ENCODE measurements around the gene CHD8. TPM values are rescaled to one million over a fixed set of nuclear protein-coding genes. Genes with fewer than 3 reads are reported as not detected.

The CHD8 gene
- polyA plus RNA-seq, 3 donors, result 8.2 to 34.2 (median 15.1) TPM

DNA sequence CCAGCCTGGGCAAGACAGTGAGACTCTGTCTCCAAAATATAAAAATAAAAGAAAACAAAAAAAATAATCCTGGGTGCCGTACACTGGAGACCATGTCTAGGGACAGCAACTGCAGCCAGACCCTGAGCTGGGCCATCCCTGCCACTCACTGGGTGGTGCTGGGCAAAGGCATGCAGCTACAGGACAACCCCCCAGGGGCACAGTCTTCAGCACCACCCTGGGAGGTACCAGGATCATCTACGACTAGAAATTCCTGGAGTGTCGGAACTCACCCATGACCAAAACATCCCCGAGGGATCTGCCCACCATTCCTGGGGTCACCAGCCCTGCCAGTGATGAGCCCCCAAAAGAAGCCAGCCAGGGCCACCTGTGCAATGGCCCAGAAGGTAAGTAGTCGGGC lies 36.4 kb downstream of the CHD8 start:
- H3K4me3 Mint-ChIP-seq, result no peak overlapping the region
- H3K27me3 ChIP-seq (ENCODE audit: control insufficient read depth in 2 of 2, insufficient read depth in 2 of 2, low read length in 2 of 2), result no peaks in the 10 kb centered on the region
- no peak overlapping the region for H3K4me2 ChIP-seq (replicated peaks; ENCODE audit: extremely low read depth, low read length, poor library complexity, severe bottlenecking)
- DNase-seq, result no peak
- peaks cover 66 to 96% of the 10 kb centered on the region in 2 donors for H3K36me3 Mint-ChIP-seq
- TF ChIP-seq, protein P1, sequence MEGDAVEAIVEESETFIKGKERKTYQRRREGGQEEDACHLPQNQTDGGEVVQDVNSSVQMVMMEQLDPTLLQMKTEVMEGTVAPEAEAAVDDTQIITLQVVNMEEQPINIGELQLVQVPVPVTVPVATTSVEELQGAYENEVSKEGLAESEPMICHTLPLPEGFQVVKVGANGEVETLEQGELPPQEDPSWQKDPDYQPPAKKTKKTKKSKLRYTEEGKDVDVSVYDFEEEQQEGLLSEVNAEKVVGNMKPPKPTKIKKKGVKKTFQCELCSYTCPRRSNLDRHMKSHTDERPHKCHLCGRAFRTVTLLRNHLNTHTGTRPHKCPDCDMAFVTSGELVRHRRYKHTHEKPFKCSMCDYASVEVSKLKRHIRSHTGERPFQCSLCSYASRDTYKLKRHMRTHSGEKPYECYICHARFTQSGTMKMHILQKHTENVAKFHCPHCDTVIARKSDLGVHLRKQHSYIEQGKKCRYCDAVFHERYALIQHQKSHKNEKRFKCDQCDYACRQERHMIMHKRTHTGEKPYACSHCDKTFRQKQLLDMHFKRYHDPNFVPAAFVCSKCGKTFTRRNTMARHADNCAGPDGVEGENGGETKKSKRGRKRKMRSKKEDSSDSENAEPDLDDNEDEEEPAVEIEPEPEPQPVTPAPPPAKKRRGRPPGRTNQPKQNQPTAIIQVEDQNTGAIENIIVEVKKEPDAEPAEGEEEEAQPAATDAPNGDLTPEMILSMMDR (IDR thresholded peaks at IDR 0.05), result no peak
- H4K20me1 ChIP-seq (ENCODE audit: insufficient read depth, low read length), result peaks cover 18% of the 10 kb centered on the region
- H3K27ac ChIP-seq (ENCODE audit: low read depth in 1 of 2, low read length in 2 of 2), result no peak overlapping the region
- H3K9me3 Mint-ChIP-seq, result no peaks in the 10 kb centered on the region
- H3K4me3 ChIP-seq (replicated peaks in 1 of 3; ENCODE audit: low read depth in 2 of 3, low read length in 3 of 3), result no peak overlapping the region
- no peak overlapping the region for H3K9ac ChIP-seq (ENCODE audit: insufficient read depth, low read length, poor library complexity, severe bottlenecking)
- H2AFZ ChIP-seq (ENCODE audit: insufficient read depth, low read depth, low read length, poor library complexity, severe bottlenecking), result no peak overlapping the region
- intact Hi-C loops (cut with micrococcal nuclease), result no loop called here
- H3K9me3 ChIP-seq (replicated peaks in 1 of 2; ENCODE audit: control insufficient read depth in 1 of 2, insufficient read depth in 1 of 2, low read length in 2 of 2), result no peaks in the 10 kb centered on the region
- H3K4me1 Mint-ChIP-seq, result no peaks in the 10 kb centered on the region
- no peak overlapping the region for H3K27ac Mint-ChIP-seq
- H3K4me1 ChIP-seq (ENCODE audit: control insufficient read depth in 1 of 2, insufficient read depth in 2 of 2, low read length in 2 of 2), result no peaks in the 10 kb centered on the region
- H3K27me3 Mint-ChIP-seq (ENCODE audit: low read depth in 3 of 3), result peaks cover 0 to 2% (median 1%) of the 10 kb centered on the region in 3 donors
- H3K36me3 ChIP-seq (replicated peaks in 1 of 2; ENCODE audit: control insufficient read depth in 1 of 2, insufficient read depth in 2 of 2, low read length in 2 of 2), result peaks cover 75 to 95% of the 10 kb centered on the region in 2 donors
- peaks cover 6% of the 10 kb centered on the region for H3K79me2 ChIP-seq (ENCODE audit: insufficient read depth, low read length)
- WGBS (ENCODE audit: insufficient coverage), result 93% methylated on average over 5 of the region's 5 CpGs

DNA sequence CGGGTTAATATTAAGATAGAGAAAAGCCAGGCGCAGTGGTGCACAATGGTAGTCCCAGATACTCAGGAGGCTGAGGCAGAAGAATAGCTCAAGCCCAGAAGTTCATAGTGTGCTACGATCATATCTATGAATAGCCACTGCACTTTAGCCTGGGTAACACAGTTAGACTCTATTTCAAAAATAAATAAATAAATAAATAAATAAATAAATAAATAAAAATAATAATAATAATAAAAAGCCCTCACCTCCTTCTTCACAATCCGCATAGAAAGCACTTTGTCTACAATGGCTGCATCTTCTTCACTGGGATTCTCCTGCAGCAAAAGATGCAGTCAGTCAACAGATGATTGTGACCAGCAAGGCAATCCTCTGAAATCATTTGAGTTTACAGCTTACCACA lies 40.6 kb downstream of the CHD8 start:
- Mint-ChIP-seq H3K36me3 (peaks cover 75 to 96% of the 10 kb centered on the region in 2 donors), H3K9me3 (no peaks in the 10 kb centered on the region), H3K4me1 (no peaks in the 10 kb centered on the region), H3K27me3 (ENCODE audit: low read depth in 3 of 3) (peaks cover 0 to 2% (median 1%) of the 10 kb centered on the region in 3 donors), H3K4me3 (no peak overlapping the region), H3K27ac (no peak overlapping the region)
- no peak overlapping the region for H2AFZ ChIP-seq (ENCODE audit: insufficient read depth, low read depth, low read length, poor library complexity, severe bottlenecking)
- no peak overlapping the region for H3K27ac ChIP-seq (ENCODE audit: low read depth in 1 of 2, low read length in 2 of 2)
- no peak overlapping the region for H3K4me2 ChIP-seq (replicated peaks; ENCODE audit: extremely low read depth, low read length, poor library complexity, severe bottlenecking)
- H3K27me3 ChIP-seq (ENCODE audit: control insufficient read depth in 2 of 2, insufficient read depth in 2 of 2, low read length in 2 of 2), result no peaks in the 10 kb centered on the region
- DNase-seq, result no peak
- H3K4me1 ChIP-seq (ENCODE audit: control insufficient read depth in 1 of 2, insufficient read depth in 2 of 2, low read length in 2 of 2), result no peaks in the 10 kb centered on the region
- no peak overlapping the region for H3K4me3 ChIP-seq (replicated peaks in 1 of 3; ENCODE audit: low read depth in 2 of 3, low read length in 3 of 3)
- peaks cover 10% of the 10 kb centered on the region for H4K20me1 ChIP-seq (ENCODE audit: insufficient read depth, low read length)
- 100% methylated on average over 2 of the region's 4 CpGs for WGBS (ENCODE audit: insufficient coverage)
- peaks cover 84 to 96% of the 10 kb centered on the region in 2 donors for H3K36me3 ChIP-seq (replicated peaks in 1 of 2; ENCODE audit: control insufficient read depth in 1 of 2, insufficient read depth in 2 of 2, low read length in 2 of 2)
- intact Hi-C loops (cut with micrococcal nuclease), result no loop called here
- H3K9ac ChIP-seq (ENCODE audit: insufficient read depth, low read length, poor library complexity, severe bottlenecking), result no peak overlapping the region
- peaks cover 6% of the 10 kb centered on the region for H3K79me2 ChIP-seq (ENCODE audit: insufficient read depth, low read length)
- H3K9me3 ChIP-seq (replicated peaks in 1 of 2; ENCODE audit: control insufficient read depth in 1 of 2, insufficient read depth in 1 of 2, low read length in 2 of 2), result no peaks in the 10 kb centered on the region
- TF ChIP-seq, protein P1 (IDR thresholded peaks at IDR 0.05), result no peak

Measured in CD14-positive monocyte (primary cell).